Sigmoid colon (tissue), 3 donors: ENCODE data around the gene CAMTA1.

Experiments
- POLR2A ChIP-seq, 2 donors: fragments of 450-650 bp; IDR thresholded peaks; one replicate each; pipeline ENCODE4 v1.6.1; 2016; ENCODE audit warnings: antibody characterized with exemption in 2 of 2, mild to moderate bottlenecking in 2 of 2, moderate library complexity in 2 of 2
- TF ChIP-seq, protein P1 (sequence below), 4 experiments: fragments of 450-650 bp in 3 of 4; fragments of 200-600 bp in 1 of 4; IDR thresholded peaks; one replicate each; pipeline ENCODE4 v1.5.1; 2016 to 2019; ENCODE audit warnings: antibody characterized with exemption in 4 of 4, mild to moderate bottlenecking in 3 of 4, moderate library complexity in 2 of 4

DNA sequence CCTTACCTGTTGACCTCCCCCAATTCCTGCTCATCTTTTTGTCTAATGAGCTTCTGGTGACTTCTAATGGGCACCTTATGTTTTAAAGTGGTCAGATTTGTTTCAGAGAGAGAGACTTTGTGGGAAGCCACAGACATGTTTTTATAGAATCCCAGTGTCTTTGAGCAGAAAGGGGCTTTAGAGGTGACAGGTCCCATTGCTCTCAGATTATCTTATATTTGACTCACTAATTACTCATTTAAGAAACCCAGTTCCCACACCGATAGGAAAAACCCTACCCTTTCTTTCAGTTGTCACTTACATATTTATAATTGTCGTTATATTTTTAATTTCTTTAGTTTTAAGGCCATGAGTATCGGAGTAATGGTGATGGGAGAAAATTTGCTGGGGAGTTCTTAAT lies 215.5 kb downstream of the CAMTA1 start:
- TF ChIP-seq, protein P1, sequence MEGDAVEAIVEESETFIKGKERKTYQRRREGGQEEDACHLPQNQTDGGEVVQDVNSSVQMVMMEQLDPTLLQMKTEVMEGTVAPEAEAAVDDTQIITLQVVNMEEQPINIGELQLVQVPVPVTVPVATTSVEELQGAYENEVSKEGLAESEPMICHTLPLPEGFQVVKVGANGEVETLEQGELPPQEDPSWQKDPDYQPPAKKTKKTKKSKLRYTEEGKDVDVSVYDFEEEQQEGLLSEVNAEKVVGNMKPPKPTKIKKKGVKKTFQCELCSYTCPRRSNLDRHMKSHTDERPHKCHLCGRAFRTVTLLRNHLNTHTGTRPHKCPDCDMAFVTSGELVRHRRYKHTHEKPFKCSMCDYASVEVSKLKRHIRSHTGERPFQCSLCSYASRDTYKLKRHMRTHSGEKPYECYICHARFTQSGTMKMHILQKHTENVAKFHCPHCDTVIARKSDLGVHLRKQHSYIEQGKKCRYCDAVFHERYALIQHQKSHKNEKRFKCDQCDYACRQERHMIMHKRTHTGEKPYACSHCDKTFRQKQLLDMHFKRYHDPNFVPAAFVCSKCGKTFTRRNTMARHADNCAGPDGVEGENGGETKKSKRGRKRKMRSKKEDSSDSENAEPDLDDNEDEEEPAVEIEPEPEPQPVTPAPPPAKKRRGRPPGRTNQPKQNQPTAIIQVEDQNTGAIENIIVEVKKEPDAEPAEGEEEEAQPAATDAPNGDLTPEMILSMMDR (IDR thresholded peaks at IDR 0.05) = no peak
- TF ChIP-seq POLR2A (IDR thresholded peaks at IDR 0.05) = no peak
